ENCODE data around the gene ARHGAP19.
"Not testable (repeated sequence)": the region's sequence is repeated elsewhere in the genome, so short reads cannot be mapped to it uniquely, and the experiment has no call there.

DNA sequence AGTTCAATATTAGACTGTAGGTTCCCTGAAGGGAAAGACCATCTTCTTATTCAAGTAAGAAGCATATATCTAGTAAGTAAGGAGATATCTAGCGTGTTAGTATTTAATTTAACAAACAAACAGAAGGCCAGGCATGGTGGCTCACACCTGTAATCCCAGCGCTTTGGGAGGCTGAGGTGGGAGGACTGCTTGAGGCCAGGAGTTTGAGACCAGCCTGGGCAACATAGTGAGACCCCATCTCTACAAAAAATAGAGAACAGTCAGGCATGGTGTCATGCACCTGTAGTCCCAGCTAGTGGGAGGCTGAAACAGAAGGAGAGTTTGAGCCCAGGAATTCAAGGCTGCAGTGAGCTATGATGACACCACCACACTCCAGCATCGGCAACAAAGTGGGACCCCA lies 27.3 kb downstream of the ARHGAP19 start:
- not testable (repeated sequence) for TF ChIP-seq ZNF274 (IDR thresholded peaks at IDR 0.05; ENCODE audit: borderline replicate concordance, low read depth, low read length); BRF1 (IDR thresholded peaks at IDR 0.05; ENCODE audit: borderline replicate concordance, extremely low read depth, insufficient read length); EP300 (IDR thresholded peaks at IDR 0.05; ENCODE audit: low read length); ADNP (tag; IDR thresholded peaks at IDR 0.05); EGR1 (conservative IDR thresholded peaks at IDR 0.05); MTF1 (CRISPR knock-in tag; IDR thresholded peaks at IDR 0.05; ENCODE audit: borderline replicate concordance); ETV1 (tag; conservative IDR thresholded peaks at IDR 0.05; ENCODE audit: low read depth); NRF1 (conservative IDR thresholded peaks at IDR 0.05 in 1 of 2, IDR thresholded peaks at IDR 0.05 in 1 of 2); ZKSCAN1 (IDR thresholded peaks at IDR 0.05; ENCODE audit: low read depth, low read length); SPI1 (IDR thresholded peaks at IDR 0.05; ENCODE audit: borderline replicate concordance, low read depth, low read length); SMAD1 (IDR thresholded peaks at IDR 0.05; ENCODE audit: low read depth, low read length, partially characterized antibody)
- TF ChIP-seq, protein P1, sequence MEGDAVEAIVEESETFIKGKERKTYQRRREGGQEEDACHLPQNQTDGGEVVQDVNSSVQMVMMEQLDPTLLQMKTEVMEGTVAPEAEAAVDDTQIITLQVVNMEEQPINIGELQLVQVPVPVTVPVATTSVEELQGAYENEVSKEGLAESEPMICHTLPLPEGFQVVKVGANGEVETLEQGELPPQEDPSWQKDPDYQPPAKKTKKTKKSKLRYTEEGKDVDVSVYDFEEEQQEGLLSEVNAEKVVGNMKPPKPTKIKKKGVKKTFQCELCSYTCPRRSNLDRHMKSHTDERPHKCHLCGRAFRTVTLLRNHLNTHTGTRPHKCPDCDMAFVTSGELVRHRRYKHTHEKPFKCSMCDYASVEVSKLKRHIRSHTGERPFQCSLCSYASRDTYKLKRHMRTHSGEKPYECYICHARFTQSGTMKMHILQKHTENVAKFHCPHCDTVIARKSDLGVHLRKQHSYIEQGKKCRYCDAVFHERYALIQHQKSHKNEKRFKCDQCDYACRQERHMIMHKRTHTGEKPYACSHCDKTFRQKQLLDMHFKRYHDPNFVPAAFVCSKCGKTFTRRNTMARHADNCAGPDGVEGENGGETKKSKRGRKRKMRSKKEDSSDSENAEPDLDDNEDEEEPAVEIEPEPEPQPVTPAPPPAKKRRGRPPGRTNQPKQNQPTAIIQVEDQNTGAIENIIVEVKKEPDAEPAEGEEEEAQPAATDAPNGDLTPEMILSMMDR (IDR thresholded peaks at IDR 0.05 in 2 of 3, conservative IDR thresholded peaks at IDR 0.05 in 1 of 3; ENCODE audit: insufficient read depth in 2 of 3, low read depth in 1 of 3, low read length in 3 of 3) = not testable (repeated sequence)
- TF ChIP-seq, protein P2, sequence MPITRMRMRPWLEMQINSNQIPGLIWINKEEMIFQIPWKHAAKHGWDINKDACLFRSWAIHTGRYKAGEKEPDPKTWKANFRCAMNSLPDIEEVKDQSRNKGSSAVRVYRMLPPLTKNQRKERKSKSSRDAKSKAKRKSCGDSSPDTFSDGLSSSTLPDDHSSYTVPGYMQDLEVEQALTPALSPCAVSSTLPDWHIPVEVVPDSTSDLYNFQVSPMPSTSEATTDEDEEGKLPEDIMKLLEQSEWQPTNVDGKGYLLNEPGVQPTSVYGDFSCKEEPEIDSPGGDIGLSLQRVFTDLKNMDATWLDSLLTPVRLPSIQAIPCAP (CRISPR knock-in tag; IDR thresholded peaks at IDR 0.05; ENCODE audit: borderline replicate concordance) = not testable (repeated sequence)

All from K562 (cell line).